Left ventricle myocardium inferior (tissue), 1 donor: ENCODE data around the gene LUZP2. TPM values are rescaled to one million over a fixed set of nuclear protein-coding genes. Genes with fewer than 3 reads are reported as not detected.

Source experiments
- DNase-seq: peaks from one replicate; pipeline ENCODE4 v3.0.0-alpha.2; 2020
- H3K27ac ChIP-seq: fragments of 200-600 bp; replicated peaks from 2 replicates; pipeline ENCODE4 v1.8.0; 2021
- H3K27me3 ChIP-seq: fragments of 200-600 bp; 2 replicates; pipeline ENCODE4 v1.8.0; 2021; ENCODE audit warnings: low read depth
- H3K36me3 ChIP-seq: fragments of 200-600 bp; 2 replicates; pipeline ENCODE4 v1.8.0; 2021
- H3K4me1 ChIP-seq: fragments of 200-600 bp; 2 replicates; pipeline ENCODE4 v1.8.0; 2021
- H3K4me3 ChIP-seq: fragments of 200-600 bp; 2 replicates; pipeline ENCODE4 v1.8.0; 2021; ENCODE audit warnings: mild to moderate bottlenecking, moderate library complexity
- H3K9me3 ChIP-seq: fragments of 200-600 bp; replicated peaks from 2 replicates; pipeline ENCODE4 v1.8.0; 2021
- intact Hi-C: fragments of 100-400 bp; cut with micrococcal nuclease; formaldehyde crosslinking; loops from one replicate; pipeline ENCODE4 v1.11.0; 2022
- total RNA-seq: library from RNA; stranded (reverse); fragmentation: NEBNext Ultra II Directional; extraction: Animal tissue kit (Norgen Biotek cat#: 25700); gene quantifications from one replicate; pipeline ENCODE4 v1.2.1, GENCODE V29; 2021
- TF ChIP-seq, protein P1 (sequence below): fragments of 200-600 bp; IDR thresholded peaks from 2 replicates; pipeline ENCODE4 v1.8.0; 2021; ENCODE audit warnings: antibody characterized with exemption, mild to moderate bottlenecking, borderline replicate concordance
- donor health status: DM: no; HTN: yes; CAD: no; lungs with severe emphysema.

Gene LUZP2
- total RNA-seq, 1 donor from 2014 or later: not detected

DNA sequence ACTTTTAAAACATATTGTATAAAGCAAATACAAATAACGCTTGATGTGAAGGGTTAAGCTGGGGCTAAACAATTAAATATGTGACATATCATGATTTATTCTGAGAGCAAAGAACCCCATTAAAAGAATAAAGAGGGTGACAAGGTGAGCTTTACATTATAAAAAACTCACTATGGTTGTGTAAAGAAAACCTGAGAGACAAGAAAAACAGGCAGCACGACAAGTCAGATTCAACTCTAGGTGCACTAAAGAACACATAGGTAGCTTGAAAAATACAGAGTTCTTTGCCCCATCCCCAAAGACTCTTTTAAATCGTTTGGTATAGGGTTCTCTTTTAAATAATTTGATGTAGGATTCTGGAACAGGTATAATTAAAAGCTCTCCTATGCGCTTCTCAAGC, 63.5 kb downstream of the LUZP2 start:
- no peak overlapping the region for H3K27ac ChIP-seq
- H3K36me3 ChIP-seq: no peaks in the 10 kb centered on the region
- H3K4me3 ChIP-seq: no peak overlapping the region
- no peaks in the 10 kb centered on the region for H3K4me1 ChIP-seq
- TF ChIP-seq, protein P1, sequence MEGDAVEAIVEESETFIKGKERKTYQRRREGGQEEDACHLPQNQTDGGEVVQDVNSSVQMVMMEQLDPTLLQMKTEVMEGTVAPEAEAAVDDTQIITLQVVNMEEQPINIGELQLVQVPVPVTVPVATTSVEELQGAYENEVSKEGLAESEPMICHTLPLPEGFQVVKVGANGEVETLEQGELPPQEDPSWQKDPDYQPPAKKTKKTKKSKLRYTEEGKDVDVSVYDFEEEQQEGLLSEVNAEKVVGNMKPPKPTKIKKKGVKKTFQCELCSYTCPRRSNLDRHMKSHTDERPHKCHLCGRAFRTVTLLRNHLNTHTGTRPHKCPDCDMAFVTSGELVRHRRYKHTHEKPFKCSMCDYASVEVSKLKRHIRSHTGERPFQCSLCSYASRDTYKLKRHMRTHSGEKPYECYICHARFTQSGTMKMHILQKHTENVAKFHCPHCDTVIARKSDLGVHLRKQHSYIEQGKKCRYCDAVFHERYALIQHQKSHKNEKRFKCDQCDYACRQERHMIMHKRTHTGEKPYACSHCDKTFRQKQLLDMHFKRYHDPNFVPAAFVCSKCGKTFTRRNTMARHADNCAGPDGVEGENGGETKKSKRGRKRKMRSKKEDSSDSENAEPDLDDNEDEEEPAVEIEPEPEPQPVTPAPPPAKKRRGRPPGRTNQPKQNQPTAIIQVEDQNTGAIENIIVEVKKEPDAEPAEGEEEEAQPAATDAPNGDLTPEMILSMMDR: no peak
- intact Hi-C loops: no loop called here
- no peak for DNase-seq
- H3K9me3 ChIP-seq: no peaks in the 10 kb centered on the region
- H3K27me3 ChIP-seq: no peaks in the 10 kb centered on the region

DNA sequence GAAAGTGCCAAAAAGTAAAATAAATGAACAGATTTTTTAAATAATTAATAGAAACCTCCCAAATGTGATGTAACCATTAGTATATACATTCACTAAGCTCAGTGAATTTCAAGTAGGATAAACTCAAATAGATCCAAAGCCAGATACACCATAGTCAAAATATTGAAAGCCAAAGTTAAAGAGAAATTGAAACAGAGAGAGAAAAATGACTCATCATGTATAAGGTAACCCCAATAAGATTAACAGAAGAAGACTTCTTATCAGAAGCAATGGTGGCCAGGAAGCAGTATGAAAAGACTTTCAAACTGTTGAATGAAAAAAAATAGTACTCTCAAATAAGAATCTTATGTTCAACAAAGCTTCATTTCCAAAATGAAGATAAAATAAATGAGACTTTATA, 70.5 kb downstream of the LUZP2 start:
- intact Hi-C loops: no loop called here
- H3K4me1 ChIP-seq: no peaks in the 10 kb centered on the region
- H3K36me3 ChIP-seq: no peaks in the 10 kb centered on the region
- no peaks in the 10 kb centered on the region for H3K9me3 ChIP-seq
- H3K4me3 ChIP-seq: no peak overlapping the region
- H3K27ac ChIP-seq: no peak overlapping the region
- TF ChIP-seq, protein P1: no peak
- no peak for DNase-seq
- H3K27me3 ChIP-seq: no peaks in the 10 kb centered on the region

DNA sequence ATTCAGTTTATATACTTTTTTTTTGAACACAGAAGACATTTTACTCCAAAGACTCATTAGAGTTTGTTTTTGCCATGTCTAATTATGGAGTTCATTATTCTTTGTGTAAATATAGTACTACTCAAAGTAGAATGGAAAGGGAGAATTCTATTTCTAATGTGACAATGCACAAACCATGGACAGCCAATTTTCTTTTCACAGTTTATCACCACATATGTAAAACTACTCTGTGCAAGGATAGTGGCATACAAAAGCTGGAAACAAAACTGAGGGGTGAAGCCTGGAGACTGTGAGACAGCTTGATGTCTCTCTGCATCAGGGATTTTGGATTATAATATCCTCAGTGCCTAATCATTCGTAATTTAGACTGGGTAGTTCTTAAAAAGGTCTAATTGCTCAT, 75.5 kb downstream of the LUZP2 start:
- no peak overlapping the region for H3K4me3 ChIP-seq
- H3K27ac ChIP-seq: no peak overlapping the region
- DNase-seq: no peak
- TF ChIP-seq, protein P1: no peak
- H3K36me3 ChIP-seq: no peaks in the 10 kb centered on the region
- H3K27me3 ChIP-seq: no peaks in the 10 kb centered on the region
- H3K9me3 ChIP-seq: no peaks in the 10 kb centered on the region
- intact Hi-C loops: no loop called here
- H3K4me1 ChIP-seq: no peaks in the 10 kb centered on the region

DNA sequence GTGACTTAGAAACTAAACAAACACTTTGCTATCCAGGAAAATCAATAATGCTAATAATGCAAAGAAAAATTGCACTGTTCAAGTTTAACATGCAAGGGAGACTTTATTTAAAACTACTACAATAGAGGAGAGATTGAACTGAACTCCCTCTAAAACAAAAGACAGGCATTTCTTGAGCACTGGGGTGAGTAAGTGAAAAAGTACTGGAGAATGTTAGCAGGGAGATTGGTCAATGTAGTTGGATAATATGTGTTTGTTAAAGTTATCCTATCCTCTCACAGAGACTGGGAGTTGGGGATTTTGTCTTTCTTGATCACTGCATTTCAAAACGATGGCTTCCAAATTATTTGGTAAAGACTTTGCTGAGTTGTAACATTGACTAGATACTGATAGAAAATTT, 77.6 kb downstream of the LUZP2 start:
- no peaks in the 10 kb centered on the region for H3K27me3 ChIP-seq
- intact Hi-C loops: no loop called here
- H3K4me1 ChIP-seq: no peaks in the 10 kb centered on the region
- H3K27ac ChIP-seq: no peak overlapping the region
- no peak overlapping the region for H3K4me3 ChIP-seq
- TF ChIP-seq, protein P1: no peak
- no peak for DNase-seq
- H3K9me3 ChIP-seq: no peaks in the 10 kb centered on the region
- H3K36me3 ChIP-seq: no peaks in the 10 kb centered on the region

DNA sequence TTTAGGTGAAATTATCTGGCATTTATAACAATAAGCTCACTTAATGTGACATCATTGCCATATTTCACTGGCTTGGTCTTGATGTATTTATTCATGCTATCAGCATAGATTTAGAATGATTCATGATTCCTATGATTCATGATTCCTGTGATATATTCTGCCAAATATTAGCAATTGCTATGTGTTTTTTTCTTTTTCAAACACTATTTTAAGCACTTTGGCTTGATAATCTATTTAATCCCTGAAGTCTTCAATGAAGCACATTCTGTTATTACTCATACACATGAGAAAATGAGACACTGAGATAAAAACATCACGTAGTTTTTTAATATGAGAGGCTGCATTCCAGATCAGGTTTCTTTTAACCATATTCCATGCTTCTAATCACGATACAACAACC, 78.5 kb downstream of the LUZP2 start:
- DNase-seq: no peak
- TF ChIP-seq, protein P1: no peak
- Histone ChIP-seq H3K36me3 (no peaks in the 10 kb centered on the region), H3K27me3 (no peaks in the 10 kb centered on the region), H3K9me3 (no peaks in the 10 kb centered on the region), H3K27ac (no peak overlapping the region), H3K4me3 (no peak overlapping the region), H3K4me1 (no peaks in the 10 kb centered on the region)
- intact Hi-C loops: no loop called here

DNA sequence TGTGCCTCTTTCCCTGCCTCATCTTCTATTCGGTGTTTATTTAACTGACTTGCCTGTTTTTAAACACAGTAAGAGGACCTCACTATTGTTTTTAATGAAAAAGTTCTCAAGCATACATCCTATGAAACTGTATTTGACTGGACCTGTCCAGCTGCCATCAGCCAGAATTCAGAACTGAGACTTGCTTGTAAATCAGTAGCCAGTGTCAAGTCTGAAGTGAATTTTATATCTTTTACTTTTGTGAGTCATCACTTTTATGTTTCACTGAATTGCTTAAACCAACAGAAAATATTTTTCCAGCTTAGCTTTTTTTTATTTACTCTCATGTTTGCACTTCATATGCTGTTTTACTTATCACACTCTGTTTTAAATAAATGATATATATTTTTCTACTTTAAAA, 88.3 kb downstream of the LUZP2 start:
- intact Hi-C loops: no loop called here
- no peak for DNase-seq
- H3K27ac ChIP-seq: no peak overlapping the region
- H3K27me3 ChIP-seq: no peaks in the 10 kb centered on the region
- no peaks in the 10 kb centered on the region for H3K36me3 ChIP-seq
- H3K9me3 ChIP-seq: no peaks in the 10 kb centered on the region
- H3K4me3 ChIP-seq: no peak overlapping the region
- TF ChIP-seq, protein P1: no peak
- no peaks in the 10 kb centered on the region for H3K4me1 ChIP-seq
